ENCODE data around the gene LRSAM1. TPM values are rescaled to one million over a fixed set of nuclear protein-coding genes. Genes with fewer than 3 reads are reported as not detected.

Gene LRSAM1
- total RNA-seq, 1 donor from 2014 or later = 38.0 TPM

DNA sequence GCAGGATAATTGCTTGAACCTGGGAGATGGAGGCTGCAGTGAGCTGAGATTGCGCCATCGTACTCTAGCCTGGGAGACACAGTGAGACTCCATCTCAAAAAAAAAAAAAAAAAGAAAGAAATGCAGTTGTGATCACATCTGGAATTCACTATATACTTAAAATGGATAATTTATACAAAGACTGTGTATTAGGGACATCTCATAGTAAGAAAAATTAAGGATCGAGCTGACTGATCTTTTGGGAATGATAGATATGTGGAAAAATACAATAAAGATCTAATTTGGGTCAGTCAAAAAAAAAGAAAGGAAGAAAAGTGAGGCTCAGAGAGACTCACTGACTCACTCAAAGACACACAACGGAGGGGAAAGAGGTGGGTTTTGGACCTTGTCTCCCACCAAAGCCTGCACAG lies 87.5 kb downstream of the LRSAM1 start:
- TF ChIP-seq, protein P1, sequence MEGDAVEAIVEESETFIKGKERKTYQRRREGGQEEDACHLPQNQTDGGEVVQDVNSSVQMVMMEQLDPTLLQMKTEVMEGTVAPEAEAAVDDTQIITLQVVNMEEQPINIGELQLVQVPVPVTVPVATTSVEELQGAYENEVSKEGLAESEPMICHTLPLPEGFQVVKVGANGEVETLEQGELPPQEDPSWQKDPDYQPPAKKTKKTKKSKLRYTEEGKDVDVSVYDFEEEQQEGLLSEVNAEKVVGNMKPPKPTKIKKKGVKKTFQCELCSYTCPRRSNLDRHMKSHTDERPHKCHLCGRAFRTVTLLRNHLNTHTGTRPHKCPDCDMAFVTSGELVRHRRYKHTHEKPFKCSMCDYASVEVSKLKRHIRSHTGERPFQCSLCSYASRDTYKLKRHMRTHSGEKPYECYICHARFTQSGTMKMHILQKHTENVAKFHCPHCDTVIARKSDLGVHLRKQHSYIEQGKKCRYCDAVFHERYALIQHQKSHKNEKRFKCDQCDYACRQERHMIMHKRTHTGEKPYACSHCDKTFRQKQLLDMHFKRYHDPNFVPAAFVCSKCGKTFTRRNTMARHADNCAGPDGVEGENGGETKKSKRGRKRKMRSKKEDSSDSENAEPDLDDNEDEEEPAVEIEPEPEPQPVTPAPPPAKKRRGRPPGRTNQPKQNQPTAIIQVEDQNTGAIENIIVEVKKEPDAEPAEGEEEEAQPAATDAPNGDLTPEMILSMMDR (IDR thresholded peaks at IDR 0.05; ENCODE audit: partially characterized antibody, unreplicated experiment) = no peak
- no peak overlapping the region for H3K27ac Mint-ChIP-seq (ENCODE audit: unreplicated experiment)
- H3K4me3 Mint-ChIP-seq (ENCODE audit: unreplicated experiment) = no peak overlapping the region
- no peak for DNase-seq
- H3K36me3 Mint-ChIP-seq (ENCODE audit: unreplicated experiment) = no peaks in the 10 kb centered on the region
- peaks cover 9% of the 10 kb centered on the region for H3K9me3 Mint-ChIP-seq (ENCODE audit: unreplicated experiment)
- peaks cover 3% of the 10 kb centered on the region for H3K27me3 Mint-ChIP-seq (ENCODE audit: unreplicated experiment)
- peaks cover 15% of the 10 kb centered on the region for H3K4me1 Mint-ChIP-seq (ENCODE audit: low read depth, unreplicated experiment)

DNA sequence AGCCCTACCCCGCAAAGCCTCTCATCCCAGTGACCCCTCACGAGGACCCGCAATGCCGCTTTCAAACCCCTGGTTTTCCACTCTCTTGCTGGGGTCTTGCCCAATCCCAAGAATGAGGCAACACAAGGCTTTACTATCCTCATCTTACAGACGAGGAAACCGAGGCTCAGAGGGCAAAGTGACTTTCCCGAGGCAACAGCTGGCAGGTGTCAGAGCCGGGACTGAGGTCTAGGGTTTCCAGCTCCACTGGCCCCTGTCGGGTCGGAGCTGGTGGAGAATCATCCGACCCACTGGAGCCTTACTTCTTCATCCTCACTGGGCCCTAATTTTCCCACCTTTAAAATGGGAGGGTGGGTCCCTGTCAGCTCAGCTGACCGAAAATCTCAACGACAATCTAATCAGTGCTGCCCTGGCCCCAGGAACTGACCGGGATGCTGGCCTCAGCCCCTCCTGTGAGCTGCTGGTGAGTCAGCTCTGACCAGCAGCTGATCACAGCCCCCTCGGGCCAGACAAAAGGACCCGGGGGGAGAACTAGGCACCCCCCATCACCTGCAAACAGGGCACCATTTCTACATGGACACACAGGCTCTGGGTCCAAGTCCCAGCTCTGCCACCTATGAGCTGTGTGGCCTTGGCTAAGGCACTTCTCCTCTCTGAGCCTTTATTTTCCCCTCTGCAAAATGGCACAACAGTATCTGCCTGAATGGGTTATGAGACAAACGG lies 88.1 kb downstream of the LRSAM1 start:
- Mint-ChIP-seq H3K36me3 (ENCODE audit: unreplicated experiment) (no peaks in the 10 kb centered on the region), H3K4me1 (ENCODE audit: low read depth, unreplicated experiment) (peaks cover 15% of the 10 kb centered on the region), H3K4me3 (ENCODE audit: unreplicated experiment) (no peak overlapping the region), H3K27me3 (ENCODE audit: unreplicated experiment) (peaks cover 3% of the 10 kb centered on the region), H3K27ac (ENCODE audit: unreplicated experiment) (no peak overlapping the region), H3K9me3 (ENCODE audit: unreplicated experiment) (peaks cover 9% of the 10 kb centered on the region)
- TF ChIP-seq, protein P1 (IDR thresholded peaks at IDR 0.05; ENCODE audit: partially characterized antibody, unreplicated experiment) = no peak
- DNase-seq = no peak

DNA sequence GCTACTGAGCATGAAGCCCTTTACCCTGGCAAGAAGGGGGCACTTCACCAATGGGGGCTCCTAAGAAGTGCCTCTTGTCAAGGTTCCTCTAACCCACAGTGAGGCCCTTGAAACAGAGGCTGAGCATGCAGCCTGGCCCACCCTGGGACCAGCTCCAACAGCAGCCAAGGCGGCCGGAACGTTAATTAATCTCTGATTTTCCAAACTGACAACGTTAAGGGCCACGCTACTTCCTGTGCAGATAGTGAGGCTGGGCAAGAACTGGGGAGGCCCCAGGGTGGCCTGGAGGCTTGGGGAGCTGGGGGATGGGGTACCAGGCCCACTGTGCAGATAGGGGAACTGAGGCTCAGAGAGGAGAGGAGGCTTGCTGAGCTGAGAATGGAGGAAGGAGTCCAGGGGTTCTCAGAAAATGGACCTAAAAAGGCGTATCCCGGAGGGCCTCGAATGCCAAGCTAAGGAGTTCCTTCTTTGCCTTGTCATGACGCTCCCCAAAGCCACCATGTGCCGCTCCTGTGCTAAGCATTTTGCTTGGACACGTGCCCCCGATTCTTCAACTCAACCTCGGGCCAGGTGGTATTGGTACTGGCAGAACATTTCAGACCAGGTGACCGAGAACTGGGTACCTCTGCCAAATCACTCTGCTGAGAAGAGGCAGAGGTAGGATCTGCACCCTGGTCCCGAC lies 88.8 kb downstream of the LRSAM1 start:
- no peak overlapping the region for H3K4me3 Mint-ChIP-seq (ENCODE audit: unreplicated experiment)

DNA sequence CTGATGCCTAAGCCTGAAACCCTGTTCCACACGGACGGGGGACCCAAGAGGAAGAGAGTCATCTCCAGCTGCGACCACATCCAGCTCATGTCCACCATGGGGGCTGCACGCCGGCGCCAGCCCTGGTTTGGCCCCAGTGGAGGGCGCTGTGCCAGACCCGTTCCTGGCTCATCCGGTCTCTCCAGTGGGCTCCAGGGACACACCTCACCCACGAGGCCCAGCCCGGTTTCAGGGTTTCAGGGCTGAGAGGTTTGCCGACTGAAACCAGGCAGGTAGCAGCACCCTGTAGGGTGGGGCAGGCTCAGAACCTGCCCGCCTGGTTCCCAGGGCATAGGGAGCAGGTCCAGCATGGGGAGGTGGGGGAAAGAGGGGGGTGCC lies 89.3 kb downstream of the LRSAM1 start:
- TF ChIP-seq, protein P1 (IDR thresholded peaks at IDR 0.05; ENCODE audit: partially characterized antibody, unreplicated experiment) = no peak
- H3K36me3 Mint-ChIP-seq (ENCODE audit: unreplicated experiment) = no peaks in the 10 kb centered on the region
- DNase-seq = no peak
- no peak overlapping the region for H3K27ac Mint-ChIP-seq (ENCODE audit: unreplicated experiment)
- H3K27me3 Mint-ChIP-seq (ENCODE audit: unreplicated experiment) = peaks cover 5% of the 10 kb centered on the region
- H3K9me3 Mint-ChIP-seq (ENCODE audit: unreplicated experiment) = peaks cover 6% of the 10 kb centered on the region
- H3K4me3 Mint-ChIP-seq (ENCODE audit: unreplicated experiment) = no peak overlapping the region
- H3K4me1 Mint-ChIP-seq (ENCODE audit: low read depth, unreplicated experiment) = peaks cover 14% of the 10 kb centered on the region

More for the DNA sequence above, 88.8 kb downstream of the LRSAM1 start:
- no peak for DNase-seq
- Mint-ChIP-seq H3K27me3 (ENCODE audit: unreplicated experiment) (peaks cover 4% of the 10 kb centered on the region), H3K36me3 (ENCODE audit: unreplicated experiment) (no peaks in the 10 kb centered on the region), H3K9me3 (ENCODE audit: unreplicated experiment) (peaks cover 7% of the 10 kb centered on the region), H3K27ac (ENCODE audit: unreplicated experiment) (no peak overlapping the region), H3K4me1 (ENCODE audit: low read depth, unreplicated experiment) (peaks cover 15% of the 10 kb centered on the region)
- TF ChIP-seq, protein P1 (IDR thresholded peaks at IDR 0.05; ENCODE audit: partially characterized antibody, unreplicated experiment) = no peak

DNA sequence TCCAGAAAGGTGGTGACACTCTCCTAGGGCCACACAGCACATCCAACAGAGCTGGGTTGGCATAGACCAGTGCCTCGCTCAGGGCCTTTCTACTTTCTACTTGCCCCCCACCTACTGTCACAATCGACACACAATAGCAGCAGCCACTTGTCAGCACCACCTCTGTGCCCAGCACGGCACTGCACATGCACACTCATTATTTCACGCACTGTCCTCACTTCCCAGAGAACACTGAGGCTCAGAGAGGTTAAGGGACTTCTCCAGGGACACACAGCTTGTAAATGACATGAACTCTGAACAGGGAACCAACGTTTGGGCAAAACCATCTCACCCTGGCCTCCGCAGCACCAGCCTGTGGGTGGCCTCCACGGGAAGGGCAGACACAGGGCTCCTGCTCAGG lies 89.9 kb downstream of the LRSAM1 start:
- H3K9me3 Mint-ChIP-seq (ENCODE audit: unreplicated experiment) = peaks cover 3% of the 10 kb centered on the region
- H3K36me3 Mint-ChIP-seq (ENCODE audit: unreplicated experiment) = no peaks in the 10 kb centered on the region
- TF ChIP-seq, protein P1 (IDR thresholded peaks at IDR 0.05; ENCODE audit: partially characterized antibody, unreplicated experiment) = no peak
- no peak overlapping the region for H3K4me3 Mint-ChIP-seq (ENCODE audit: unreplicated experiment)
- peaks cover 5% of the 10 kb centered on the region for H3K27me3 Mint-ChIP-seq (ENCODE audit: unreplicated experiment)
- H3K27ac Mint-ChIP-seq (ENCODE audit: unreplicated experiment) = no peak overlapping the region
- H3K4me1 Mint-ChIP-seq (ENCODE audit: low read depth, unreplicated experiment) = peaks cover 16% of the 10 kb centered on the region
- DNase-seq = no peak

Data from glutamatergic neuron (in vitro differentiated cells).